ENCODE data around the gene C21orf58.
"Not testable (repeated sequence)": the region's sequence is repeated elsewhere in the genome, so short reads cannot be mapped to it uniquely, and the experiment has no call there.

GRCh38 chr21:46372947-46373346 lies 49.3 kb upstream of the C21orf58 start:
- TF ChIP-seq, protein P1, sequence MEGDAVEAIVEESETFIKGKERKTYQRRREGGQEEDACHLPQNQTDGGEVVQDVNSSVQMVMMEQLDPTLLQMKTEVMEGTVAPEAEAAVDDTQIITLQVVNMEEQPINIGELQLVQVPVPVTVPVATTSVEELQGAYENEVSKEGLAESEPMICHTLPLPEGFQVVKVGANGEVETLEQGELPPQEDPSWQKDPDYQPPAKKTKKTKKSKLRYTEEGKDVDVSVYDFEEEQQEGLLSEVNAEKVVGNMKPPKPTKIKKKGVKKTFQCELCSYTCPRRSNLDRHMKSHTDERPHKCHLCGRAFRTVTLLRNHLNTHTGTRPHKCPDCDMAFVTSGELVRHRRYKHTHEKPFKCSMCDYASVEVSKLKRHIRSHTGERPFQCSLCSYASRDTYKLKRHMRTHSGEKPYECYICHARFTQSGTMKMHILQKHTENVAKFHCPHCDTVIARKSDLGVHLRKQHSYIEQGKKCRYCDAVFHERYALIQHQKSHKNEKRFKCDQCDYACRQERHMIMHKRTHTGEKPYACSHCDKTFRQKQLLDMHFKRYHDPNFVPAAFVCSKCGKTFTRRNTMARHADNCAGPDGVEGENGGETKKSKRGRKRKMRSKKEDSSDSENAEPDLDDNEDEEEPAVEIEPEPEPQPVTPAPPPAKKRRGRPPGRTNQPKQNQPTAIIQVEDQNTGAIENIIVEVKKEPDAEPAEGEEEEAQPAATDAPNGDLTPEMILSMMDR (conservative IDR thresholded peaks at IDR 0.05; ENCODE audit: low read length), result not testable (repeated sequence)
- TF ChIP-seq EZH2phosphoT487 (IDR thresholded peaks at IDR 0.05; ENCODE audit: borderline replicate concordance, low read depth, low read length), result not testable (repeated sequence)

Data from OCI-LY7 (cell line).